HepG2 (cell line): ENCODE results near the gene HELZ. TPM values are rescaled to one million over a fixed set of nuclear protein-coding genes. Genes with fewer than 3 reads are reported as not detected.
A peak's percentile ranks its signal among the peaks of the same experiment; 100 is the strongest.

ENCODE experiments used
- BCLAF1 ChIP-seq: fragments of 450-650 bp; IDR thresholded peaks from 2 replicates; pipeline ENCODE4 v1.6.1; 2017; ENCODE audit warnings: mild to moderate bottlenecking
- CBFB ChIP-seq: sonication (generic); formaldehyde crosslinking; IDR thresholded peaks from 2 replicates; pipeline ENCODE4 v1.4.0; 2020; ENCODE audit warnings: missing genetic modification reagents
- CHD2 ChIP-seq: IDR thresholded peaks from 2 replicates; pipeline ENCODE4 v1.6.1; 2011; ENCODE audit warnings: low read depth, low read length, improper control_type of control experiment
- HMGA1 ChIP-seq: sonication (generic); formaldehyde crosslinking; conservative IDR thresholded peaks from 2 replicates; pipeline ENCODE4 v1.4.0; 2020; ENCODE audit warnings: missing genetic modification reagents
- MTA3 ChIP-seq: sonication (generic); formaldehyde crosslinking; IDR thresholded peaks from 2 replicates; pipeline ENCODE4 v1.4.0; 2020; ENCODE audit warnings: missing genetic modification reagents
- NFKBIZ ChIP-seq: IDR thresholded peaks from 2 replicates; pipeline ENCODE4 v1.6.1; 2018; ENCODE audit warnings: missing genetic modification reagents, missing compliant biosample characterization
- RFX5 ChIP-seq: IDR thresholded peaks from 2 replicates; pipeline ENCODE4 v1.6.1; 2011; ENCODE audit warnings: low read depth, low read length, improper control_type of control experiment
- SETDB1 ChIP-seq: sonication (generic); formaldehyde crosslinking; IDR thresholded peaks from 2 replicates; pipeline ENCODE4 v1.5.1; 2020; ENCODE audit warnings: missing genetic modification reagents, mild to moderate bottlenecking, borderline replicate concordance
- ZBTB25 ChIP-seq: IDR thresholded peaks from 2 replicates; pipeline ENCODE4 v1.6.1; 2018; ENCODE audit warnings: missing genetic modification reagents
- ZFP62 ChIP-seq: sonication (generic); formaldehyde crosslinking; IDR thresholded peaks from 2 replicates; pipeline ENCODE4 v1.4.0; 2020; ENCODE audit warnings: missing genetic modification reagents
- ZNF10 ChIP-seq: sonication (generic); formaldehyde crosslinking; IDR thresholded peaks from 2 replicates; pipeline ENCODE4 v1.4.0; 2020; ENCODE audit warnings: mild to moderate bottlenecking, low read depth, missing genetic modification reagents, borderline replicate concordance
- ZNF343 ChIP-seq: sonication (generic); formaldehyde crosslinking; IDR thresholded peaks from 2 replicates; pipeline ENCODE4 v1.4.0; 2020; ENCODE audit warnings: mild to moderate bottlenecking, missing genetic modification reagents
- ZNF569 ChIP-seq: sonication (generic); formaldehyde crosslinking; IDR thresholded peaks from 2 replicates; pipeline ENCODE4 v1.5.0; 2020; ENCODE audit warnings: mild to moderate bottlenecking, missing genetic modification reagents, moderate library complexity, borderline replicate concordance
- ZNF598 ChIP-seq: sonication (generic); formaldehyde crosslinking; IDR thresholded peaks from 2 replicates; pipeline ENCODE4 v1.5.1; 2020; ENCODE audit warnings: mild to moderate bottlenecking, missing genetic modification reagents, borderline replicate concordance
- ZNF646 ChIP-seq: sonication (generic); formaldehyde crosslinking; IDR thresholded peaks from 2 replicates; pipeline ENCODE4 v1.9.0; 2021; ENCODE audit warnings: mild to moderate bottlenecking, missing genetic modification reagents
- ZNF703 ChIP-seq: sonication (generic); formaldehyde crosslinking; IDR thresholded peaks from 2 replicates; pipeline ENCODE4 v1.5.1; 2020; ENCODE audit warnings: missing genetic modification reagents, mild to moderate bottlenecking, moderate library complexity, borderline replicate concordance
- ZNF749 ChIP-seq: sonication (generic); formaldehyde crosslinking; IDR thresholded peaks from 2 replicates; pipeline ENCODE4 v1.8.0; 2022; ENCODE audit warnings: mild to moderate bottlenecking, missing genetic modification reagents, moderate library complexity, borderline replicate concordance
- ZNF761 ChIP-seq: sonication (generic); formaldehyde crosslinking; conservative IDR thresholded peaks from 2 replicates; pipeline ENCODE4 v1.4.0; 2020; ENCODE audit warnings: mild to moderate bottlenecking, missing genetic modification reagents
- polyA plus RNA-seq, 8 experiments: library from polyadenylated mRNA; depleted of rRNA in 3 of 8; stranded (reverse) in 7 of 8; unstranded in 1 of 8; fragments of >200 nt; fragmentation: Illumina TruSeq in 4 of 8; extraction: Trizol in 4 of 8; gene quantifications; 2 replicates each; pipeline versions ENCODE4 v1.2.1 to v1.2.3, GENCODE V29; 2011 to 2016; ENCODE audit warnings: low read depth in 4 of 8, missing spikeins in 1 of 8, mixed read lengths in 1 of 8; ENCODE audit not compliant: insufficient read depth in 1 of 8
- total RNA-seq, 5 experiments: library from RNA; depleted of rRNA; stranded (reverse); fragments of >200 nt; fragmentation: Illumina TruSeq; extraction: Trizol; gene quantifications; 2 replicates each; pipeline ENCODE4 v1.2.3, GENCODE V29; 2016; ENCODE audit warnings: low read depth in 1 of 5

The HELZ gene
- total and polyA plus RNA-seq, 2 of the 13 experiments (the other 11 are each of a cell fraction or from before 2014, with no cell fraction given): 35.3 to 52.4 TPM

- no peak for TF ChIP-seq BCLAF1
- TF ChIP-seq RFX5: no peak
- no peak for TF ChIP-seq ZNF10
- TF ChIP-seq ZNF646 (CRISPR knock-in tag): no peak
- TF ChIP-seq ZNF761: no peak
- no peak for TF ChIP-seq ZNF749
- no peak for TF ChIP-seq ZNF569 (CRISPR knock-in tag)
- no peak for TF ChIP-seq CHD2
- TF ChIP-seq HMGA1 (CRISPR knock-in tag): no peak
- TF ChIP-seq ZNF703 (CRISPR knock-in tag): no peak
- no peak for TF ChIP-seq SETDB1 (CRISPR knock-in tag)
- no peak for TF ChIP-seq ZFP62 (CRISPR knock-in tag)
- 0 out of 2 replicates have a peak, but pooled peaks have one; percentile 52 for TF ChIP-seq NFKBIZ
- no peak for TF ChIP-seq ZBTB25 (CRISPR knock-in tag)
- TF ChIP-seq ZNF598 (CRISPR knock-in tag): no peak
- 0 out of 2 replicates have a peak, but pooled peaks have one; percentile 23 for TF ChIP-seq CBFB
- TF ChIP-seq ZNF343 (CRISPR knock-in tag): 0 out of 2 replicates have a peak, but pooled peaks have one; percentile 45
- TF ChIP-seq MTA3 (CRISPR knock-in tag): no peak
Observed at GRCh38 chr17:67293251-67294203, 48.5 kb upstream of the HELZ start (continued).
